Uterus (tissue), 2 donors: Measurements from ENCODE around the gene SFXN4.

Experiments
- POLR2A ChIP-seq, 2 donors: fragments of 450-650 bp; IDR thresholded peaks; one replicate each; pipeline ENCODE4 v1.6.1; 2016; ENCODE audit warnings: antibody characterized with exemption in 2 of 2, mild to moderate bottlenecking in 1 of 2, moderate library complexity in 1 of 2
- TF ChIP-seq, protein P1 (sequence below), 4 experiments: fragments of 200-600 bp in 2 of 4; fragments of 450-650 bp in 2 of 4; sonication (generic) in 2 of 4; IDR thresholded peaks; one replicate each; pipeline ENCODE4 v1.5.1; 2016 to 2019; ENCODE audit warnings: antibody characterized with exemption in 4 of 4, mild to moderate bottlenecking in 2 of 4, moderate library complexity in 1 of 4

DNA sequence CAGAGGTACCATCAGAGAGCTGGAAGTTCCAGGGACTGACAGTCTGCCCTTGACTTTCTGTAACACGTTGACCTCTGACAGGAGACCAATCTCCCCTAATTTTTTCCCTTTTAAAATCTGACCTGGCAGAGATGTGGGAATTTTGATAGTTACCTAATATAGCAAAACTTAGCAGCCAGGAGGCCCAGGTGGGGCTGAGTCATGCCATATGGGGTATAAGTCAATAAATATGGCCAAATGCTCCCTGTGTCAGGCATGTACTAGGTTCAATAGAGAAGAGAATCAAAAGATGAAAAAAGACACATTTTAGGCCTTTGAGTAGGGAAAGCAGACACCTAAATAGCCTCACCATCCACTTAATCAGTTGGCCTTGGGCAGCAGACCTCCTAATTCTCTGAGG is 35.7 kb upstream of the SFXN4 start:
- TF ChIP-seq, protein P1, sequence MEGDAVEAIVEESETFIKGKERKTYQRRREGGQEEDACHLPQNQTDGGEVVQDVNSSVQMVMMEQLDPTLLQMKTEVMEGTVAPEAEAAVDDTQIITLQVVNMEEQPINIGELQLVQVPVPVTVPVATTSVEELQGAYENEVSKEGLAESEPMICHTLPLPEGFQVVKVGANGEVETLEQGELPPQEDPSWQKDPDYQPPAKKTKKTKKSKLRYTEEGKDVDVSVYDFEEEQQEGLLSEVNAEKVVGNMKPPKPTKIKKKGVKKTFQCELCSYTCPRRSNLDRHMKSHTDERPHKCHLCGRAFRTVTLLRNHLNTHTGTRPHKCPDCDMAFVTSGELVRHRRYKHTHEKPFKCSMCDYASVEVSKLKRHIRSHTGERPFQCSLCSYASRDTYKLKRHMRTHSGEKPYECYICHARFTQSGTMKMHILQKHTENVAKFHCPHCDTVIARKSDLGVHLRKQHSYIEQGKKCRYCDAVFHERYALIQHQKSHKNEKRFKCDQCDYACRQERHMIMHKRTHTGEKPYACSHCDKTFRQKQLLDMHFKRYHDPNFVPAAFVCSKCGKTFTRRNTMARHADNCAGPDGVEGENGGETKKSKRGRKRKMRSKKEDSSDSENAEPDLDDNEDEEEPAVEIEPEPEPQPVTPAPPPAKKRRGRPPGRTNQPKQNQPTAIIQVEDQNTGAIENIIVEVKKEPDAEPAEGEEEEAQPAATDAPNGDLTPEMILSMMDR (IDR thresholded peaks at IDR 0.05): no peak
- TF ChIP-seq POLR2A (IDR thresholded peaks at IDR 0.05): no peak
